ENCODE results near the gene FAM47E. TPM values are rescaled to one million over a fixed set of nuclear protein-coding genes. Genes with fewer than 3 reads are reported as not detected.

Gene FAM47E
- total RNA-seq, 1 donor from 2014 or later: 0.13 TPM

- no peak for DNase-seq (ENCODE audit: low read depth)
These were observed 48.5 kb downstream of the FAM47E start for GRCh38 chr4:76300012-76300411.

DNA sequence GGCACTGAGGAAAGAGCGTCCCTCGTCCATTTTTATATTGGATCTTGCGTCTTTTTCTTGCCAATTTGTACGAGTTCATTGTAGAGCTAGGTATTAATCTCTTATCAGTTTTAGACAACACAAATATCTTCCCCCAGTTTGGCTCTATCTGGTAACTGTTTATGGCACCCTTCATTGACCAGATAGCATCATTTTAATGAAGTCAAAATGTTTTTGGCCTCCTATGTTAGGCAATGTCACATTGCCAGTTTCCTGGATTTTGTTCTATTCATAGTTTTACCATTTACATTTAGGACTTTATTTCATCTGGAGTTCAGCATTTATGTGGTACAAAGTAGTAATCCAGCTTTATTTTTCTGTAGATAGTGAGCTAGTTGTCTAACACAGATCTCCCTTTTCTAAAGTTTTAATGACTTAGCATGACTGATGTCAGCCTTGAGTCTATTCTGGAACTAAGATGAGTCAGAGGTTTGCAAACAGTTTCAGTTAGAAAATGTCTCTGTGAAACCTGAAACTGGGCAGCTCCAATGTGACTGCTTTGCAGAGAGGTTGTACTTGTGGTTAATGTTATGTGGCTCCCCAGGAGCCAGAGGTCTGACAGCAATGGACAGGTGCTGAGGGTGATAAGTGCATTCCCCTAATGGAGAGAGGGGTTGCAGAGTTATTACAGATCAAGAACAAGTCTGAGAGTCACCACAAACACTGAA is 49.7 kb downstream of the FAM47E start:
- peak; percentile 98 for DNase-seq (ENCODE audit: low read depth)

DNA sequence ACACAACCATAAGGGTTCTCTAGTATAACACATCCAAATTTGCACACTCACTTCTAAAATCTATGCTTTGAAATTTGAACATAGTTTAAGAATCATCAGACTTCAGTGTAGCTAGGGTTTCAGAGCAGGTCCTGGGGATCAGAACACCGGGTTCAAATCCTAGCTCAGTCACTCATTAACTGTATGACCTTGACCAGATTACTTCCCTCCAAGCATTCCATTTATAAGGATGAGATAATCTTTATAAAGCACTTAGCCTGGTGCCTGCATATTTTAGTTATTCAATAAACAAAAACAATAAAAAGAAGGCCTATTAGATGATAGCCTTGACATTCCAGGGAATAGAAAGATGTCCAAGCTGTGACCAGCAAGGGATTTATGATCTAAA is 50.2 kb downstream of the FAM47E start:
- DNase-seq (ENCODE audit: low read depth): no peak

DNA sequence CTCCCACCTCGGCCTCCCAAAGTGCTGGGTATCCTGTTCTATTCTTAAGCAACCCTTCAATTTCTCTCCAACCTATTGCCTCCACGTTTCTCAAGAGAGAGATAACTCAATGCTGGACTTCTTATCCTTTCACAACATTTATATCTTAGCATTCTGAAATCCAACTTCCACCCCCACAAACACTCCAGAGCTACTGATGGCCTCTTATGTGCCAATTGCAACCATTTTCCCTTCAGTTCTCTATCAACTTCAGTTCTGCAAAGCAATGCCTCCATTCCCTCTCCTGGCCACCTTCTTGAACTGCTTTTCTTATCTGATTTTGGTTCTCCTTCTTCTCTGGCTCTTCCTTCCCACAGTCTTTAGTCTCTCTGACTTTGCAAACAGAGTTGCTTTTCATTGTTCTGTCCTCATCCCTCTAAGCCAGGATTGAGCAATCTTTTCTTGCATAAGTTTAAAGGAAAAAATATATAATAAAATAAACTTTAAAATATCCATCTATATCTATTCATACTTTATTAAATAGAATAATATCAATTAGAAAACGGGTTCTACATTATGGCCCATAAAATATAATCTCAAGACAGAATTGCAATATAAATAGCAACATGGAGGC is 51.4 kb downstream of the FAM47E start:
- no peak for DNase-seq (ENCODE audit: low read depth)

- DNase-seq (ENCODE audit: low read depth): no peak
These were observed 53.6 kb downstream of the FAM47E start for GRCh38 chr4:76305033-76305687.

GRCh38 chr4:76305971-76306881 is 54.7 kb downstream of the FAM47E start, which contains the start of gene STBD1:
Gene STBD1 (plus strand): TSS chr4:76306733. CDS start chr4:76306770, 37 bp downstream.
- peak; percentile 87 for DNase-seq (ENCODE audit: low read depth)

DNA sequence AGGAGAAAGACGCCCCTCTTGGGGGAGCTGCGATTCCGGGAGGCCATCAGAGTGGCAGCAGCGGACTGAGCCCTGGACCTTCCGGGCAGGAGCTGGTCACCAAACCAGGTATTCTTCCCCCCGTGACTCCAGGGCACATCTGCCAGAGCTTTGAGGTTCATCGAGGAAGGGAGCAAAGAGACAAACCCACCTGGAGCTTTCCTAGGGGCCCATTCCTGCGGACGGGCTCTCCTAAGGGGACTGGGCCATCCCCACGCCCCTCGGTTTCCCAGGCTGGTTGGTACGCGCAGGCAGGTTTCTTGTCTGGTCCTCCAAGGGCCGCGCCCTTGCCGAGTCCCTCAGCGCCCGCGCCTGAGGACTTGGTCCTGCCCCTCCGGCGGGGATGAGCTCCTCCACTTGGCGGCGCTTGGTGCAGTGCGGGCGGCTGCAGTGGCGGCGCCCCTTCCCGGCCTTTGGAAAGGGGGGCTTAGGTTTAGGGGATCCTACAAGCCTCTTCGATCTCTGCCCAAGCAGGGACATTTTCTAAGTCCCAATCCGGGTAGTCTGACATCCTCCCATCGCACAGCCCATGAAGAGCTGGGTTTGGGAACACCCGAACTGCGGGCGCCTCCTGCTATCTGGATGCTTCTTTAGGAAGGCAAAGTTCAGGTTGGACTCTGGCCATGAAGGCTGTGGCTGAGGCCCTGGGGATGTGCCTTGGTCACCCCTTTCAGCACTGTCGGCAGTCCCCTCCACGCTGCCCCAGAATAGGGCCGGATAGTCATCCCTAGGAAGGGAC is 55.5 kb downstream of the FAM47E start:
- peak; percentile 79 for DNase-seq (ENCODE audit: low read depth)

GRCh38 chr4:76307660-76308014 is 56.1 kb downstream of the FAM47E start:
- peak; percentile 87 for DNase-seq (ENCODE audit: low read depth)

DNA sequence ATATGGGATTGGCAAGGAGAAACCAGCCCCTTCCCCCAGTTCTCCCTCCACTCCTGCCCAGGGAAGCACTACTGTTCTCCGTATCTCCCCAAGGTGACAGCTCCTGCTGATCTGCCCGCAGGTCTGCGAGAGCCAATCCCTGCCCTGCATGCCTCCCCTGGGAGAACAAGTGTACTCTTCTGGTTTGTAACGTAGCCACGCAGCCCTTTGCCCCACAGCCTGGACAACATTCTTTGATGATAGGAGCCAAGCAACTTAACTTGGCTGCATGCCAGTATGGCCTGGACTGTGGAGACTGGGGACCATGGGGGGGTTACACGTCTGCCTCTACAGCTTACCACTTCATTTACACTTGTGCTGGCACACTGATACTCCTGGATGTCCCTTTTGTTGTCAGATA is 57.0 kb downstream of the FAM47E start:
- DNase-seq (ENCODE audit: low read depth): peak; percentile 25

- DNase-seq (ENCODE audit: low read depth): no peak
These were observed 58.5 kb downstream of the FAM47E start for GRCh38 chr4:76309939-76310550.

- no peak for DNase-seq (ENCODE audit: low read depth)
These were observed 59.2 kb downstream of the FAM47E start for GRCh38 chr4:76310683-76311082.

- peak; percentile 51 for DNase-seq (ENCODE audit: low read depth)
These were observed 60.4 kb downstream of the FAM47E start for GRCh38 chr4:76311896-76312331.

DNA sequence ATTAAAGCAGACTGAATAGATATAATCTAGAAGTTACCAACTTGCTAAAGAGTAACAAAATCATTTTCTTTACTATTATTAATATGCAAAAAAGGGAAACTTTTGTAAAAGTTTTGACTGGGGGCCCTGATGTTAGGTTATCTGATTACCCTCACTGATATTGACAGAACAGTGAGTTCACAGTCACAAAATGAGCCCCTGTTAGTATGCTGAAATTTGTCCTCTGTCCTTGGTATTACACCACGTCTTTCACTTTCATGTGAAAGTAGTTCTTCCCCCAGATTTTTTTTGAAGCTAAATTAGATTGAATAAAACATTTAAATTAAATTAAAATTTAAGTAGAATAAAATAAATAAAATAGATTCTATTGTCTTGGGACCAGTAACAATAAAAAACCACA is 60.9 kb downstream of the FAM47E start:
- DNase-seq (ENCODE audit: low read depth): no peak

- no peak for DNase-seq (ENCODE audit: low read depth)
These were observed 62.0 kb downstream of the FAM47E start for GRCh38 chr4:76313547-76313946.

DNA sequence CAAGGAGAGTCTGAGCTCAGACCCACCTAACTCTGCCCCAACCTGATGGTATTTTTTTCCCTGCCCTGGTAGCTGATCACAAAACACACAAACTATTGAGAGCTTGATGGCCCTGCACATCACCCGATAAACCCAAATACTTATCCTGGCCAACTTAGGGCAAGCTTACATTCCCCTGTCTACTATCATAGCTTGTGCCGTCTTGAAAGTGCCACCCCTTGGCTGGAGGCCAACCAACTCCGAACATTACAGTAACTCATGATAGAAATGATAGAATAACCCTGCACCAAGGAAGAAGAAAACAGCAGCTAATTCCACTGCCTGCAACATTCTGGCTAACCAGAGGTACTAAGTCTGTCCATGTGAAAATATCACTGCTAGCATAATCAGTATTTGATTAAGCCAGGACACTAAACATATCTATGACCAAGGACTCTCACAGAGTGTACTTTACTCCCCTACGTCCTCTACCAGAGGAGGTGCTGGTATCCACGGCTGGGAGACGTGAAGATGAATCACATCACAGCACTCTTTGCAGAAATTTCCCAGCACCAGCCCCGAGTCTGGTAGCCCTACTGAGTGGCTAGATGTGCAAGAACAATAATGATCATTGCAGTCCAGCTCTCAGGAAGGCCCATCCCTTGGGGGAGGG is 63.9 kb downstream of the FAM47E start:
- DNase-seq (ENCODE audit: low read depth): no peak

- DNase-seq (ENCODE audit: low read depth): no peak
These were observed 64.6 kb downstream of the FAM47E start for GRCh38 chr4:76316131-76316530.

DNA sequence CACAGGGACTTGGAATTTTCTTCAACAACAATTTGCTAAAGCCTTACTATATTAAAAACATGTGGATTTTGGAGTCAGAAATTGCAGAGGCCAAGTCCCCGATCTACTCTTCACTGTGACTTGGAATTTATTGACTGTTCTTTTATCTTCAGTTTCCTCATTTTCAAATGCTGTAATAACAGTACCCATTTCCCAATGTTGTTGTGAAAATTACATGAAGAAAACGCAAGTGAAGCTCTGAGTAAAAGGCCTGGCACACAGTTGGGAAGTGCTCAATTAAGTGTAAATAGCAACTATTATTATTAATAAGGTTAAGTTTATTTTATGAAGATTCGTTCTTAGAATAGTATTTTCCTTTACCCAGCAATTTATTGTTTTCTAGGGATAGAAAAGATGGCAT is 70.7 kb downstream of the FAM47E start:
- DNase-seq (ENCODE audit: low read depth): no peak

- no peak for DNase-seq (ENCODE audit: low read depth)
These were observed 73.6 kb downstream of the FAM47E start for GRCh38 chr4:76325072-76325471.

GRCh38 chr4:76326515-76326914 is 75.0 kb downstream of the FAM47E start:
- no peak for DNase-seq (ENCODE audit: low read depth)

Data from myocyte (in vitro differentiated cells).